CD4-positive, alpha-beta T cell treated with Interferon alpha-2 for 1 hour (primary cell): ENCODE data around the gene KCNK18.
A peak's percentile ranks its signal among the peaks of the same experiment; 100 is the strongest.

Experiments
- DNase-seq, 2 donors: peaks; one replicate each; pipeline ENCODE4 v3.0.0-alpha.2; 2020 to 2022

KCNK18 gene

DNA sequence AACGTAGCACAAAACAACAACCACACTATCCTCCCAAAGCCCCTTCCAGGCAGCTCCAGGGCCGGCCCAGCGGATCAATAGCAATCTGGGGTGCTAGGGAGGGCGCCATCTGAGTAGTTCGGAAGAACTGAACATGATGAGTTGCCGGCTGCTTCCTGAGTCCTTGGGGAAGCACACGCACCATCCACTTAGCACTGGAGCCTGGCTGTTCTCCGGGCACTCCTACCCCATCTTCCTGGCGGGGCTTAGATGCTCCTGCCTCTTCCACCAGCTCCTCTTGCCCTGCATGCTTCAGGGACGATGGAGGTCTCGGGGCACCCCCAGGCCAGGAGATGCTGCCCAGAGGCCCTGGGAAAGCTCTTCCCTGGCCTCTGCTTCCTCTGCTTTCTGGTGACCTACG is at the start of gene KCNK18:
KCNK18 (plus strand) TSS at position 301 of the 400 bp plus-strand sequence; CDS start at position 301, 0 bp downstream.
- no peak for DNase-seq

DNA sequence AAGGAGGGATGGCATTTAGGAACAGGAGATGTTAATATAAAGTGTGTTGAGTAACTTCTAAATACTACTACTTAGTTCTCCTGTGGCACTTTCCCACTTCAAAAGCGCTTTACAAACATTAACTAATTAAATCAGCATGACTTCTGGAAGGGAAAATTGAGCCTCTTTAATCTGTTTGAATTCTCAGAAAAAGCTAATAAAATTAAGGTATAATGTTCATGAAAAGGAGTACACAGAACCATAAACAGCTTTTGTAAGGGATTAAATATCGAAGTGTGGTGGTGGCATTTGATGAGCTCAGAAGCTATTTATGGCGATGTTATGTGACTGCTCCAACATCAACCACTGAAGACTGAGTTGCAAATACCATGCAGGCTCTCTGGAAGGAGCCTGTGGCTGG is 49.0 kb upstream of the KCNK18 start:
- DNase-seq: no peak

DNA sequence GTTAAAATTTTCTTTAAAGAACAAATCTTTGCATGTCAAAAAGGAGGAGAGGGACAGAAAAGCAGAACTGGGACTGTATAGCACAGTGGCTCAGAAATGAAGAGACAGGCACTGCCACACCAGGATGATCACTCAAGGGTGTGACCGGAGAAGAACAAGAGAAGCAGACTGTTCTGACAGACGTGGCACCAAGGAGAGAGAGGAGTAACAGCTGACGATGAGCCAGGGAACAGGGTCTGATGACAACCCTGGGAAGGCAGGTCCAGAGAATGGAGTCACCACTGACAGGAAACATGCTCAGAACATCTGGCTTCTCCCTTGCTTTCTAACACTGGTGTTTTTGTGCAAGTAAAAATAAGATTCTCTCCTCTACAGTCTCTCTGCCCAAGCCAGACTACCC is 44.6 kb upstream of the KCNK18 start:
- DNase-seq: no peak

DNA sequence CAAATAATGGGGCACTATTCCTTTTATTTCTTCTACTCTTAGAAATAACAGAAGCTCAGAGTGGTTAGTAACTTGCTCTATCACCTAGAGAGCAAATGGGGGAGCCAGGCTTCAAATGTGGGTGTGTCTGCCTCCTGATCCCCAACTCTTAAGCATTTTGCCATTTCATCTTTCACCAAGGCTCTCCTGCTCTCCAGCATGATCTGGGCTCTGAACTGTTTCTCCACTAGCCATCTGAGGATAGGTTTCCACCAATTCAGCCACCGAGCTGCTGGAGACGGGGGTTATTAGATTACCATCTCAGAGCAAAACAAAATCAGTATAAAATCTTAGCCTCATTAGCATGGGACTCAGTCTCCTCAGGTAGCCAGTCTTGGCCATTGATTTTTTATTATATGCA is 39.0 kb upstream of the KCNK18 start:
- DNase-seq: no peak

DNA sequence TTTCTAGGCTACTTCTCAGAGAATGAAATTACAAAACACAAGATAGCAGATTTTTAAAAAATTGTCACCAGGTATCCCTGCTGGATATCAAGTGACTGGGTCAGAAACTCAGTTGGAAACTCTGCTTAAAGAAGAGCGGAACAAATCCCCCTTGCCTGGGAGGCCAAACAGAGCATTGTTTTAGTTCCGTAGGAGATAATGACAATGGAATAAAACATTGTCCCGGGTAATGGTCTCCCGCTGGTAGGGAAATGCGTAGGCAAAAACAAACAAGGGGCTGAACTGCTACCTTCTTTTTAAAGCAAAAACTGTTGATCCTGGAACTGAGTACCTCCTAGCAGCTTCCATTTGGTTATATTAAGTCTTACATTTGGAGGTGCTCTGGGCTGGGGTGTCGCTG is 37.9 kb upstream of the KCNK18 start:
- DNase-seq: no peak

DNA sequence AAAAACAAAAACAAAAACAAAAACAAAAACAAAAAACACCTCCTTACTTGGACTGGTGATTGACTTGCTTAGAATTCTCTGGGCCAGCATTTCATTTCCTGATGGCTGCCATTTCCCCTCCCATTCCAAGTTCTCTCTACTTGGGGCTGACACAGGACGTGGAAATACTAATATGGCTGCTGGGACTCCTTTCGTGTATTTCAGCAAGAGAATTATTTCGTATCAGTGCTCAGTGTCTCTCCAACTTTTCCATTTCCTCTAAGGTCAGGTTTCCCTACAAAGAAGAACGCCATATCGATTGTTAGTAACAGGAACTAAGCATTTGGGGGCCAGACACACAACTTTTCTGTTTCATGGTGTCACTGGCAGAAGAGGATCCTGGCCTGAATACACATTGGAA is 36.7 kb upstream of the KCNK18 start:
- no peak for DNase-seq

DNA sequence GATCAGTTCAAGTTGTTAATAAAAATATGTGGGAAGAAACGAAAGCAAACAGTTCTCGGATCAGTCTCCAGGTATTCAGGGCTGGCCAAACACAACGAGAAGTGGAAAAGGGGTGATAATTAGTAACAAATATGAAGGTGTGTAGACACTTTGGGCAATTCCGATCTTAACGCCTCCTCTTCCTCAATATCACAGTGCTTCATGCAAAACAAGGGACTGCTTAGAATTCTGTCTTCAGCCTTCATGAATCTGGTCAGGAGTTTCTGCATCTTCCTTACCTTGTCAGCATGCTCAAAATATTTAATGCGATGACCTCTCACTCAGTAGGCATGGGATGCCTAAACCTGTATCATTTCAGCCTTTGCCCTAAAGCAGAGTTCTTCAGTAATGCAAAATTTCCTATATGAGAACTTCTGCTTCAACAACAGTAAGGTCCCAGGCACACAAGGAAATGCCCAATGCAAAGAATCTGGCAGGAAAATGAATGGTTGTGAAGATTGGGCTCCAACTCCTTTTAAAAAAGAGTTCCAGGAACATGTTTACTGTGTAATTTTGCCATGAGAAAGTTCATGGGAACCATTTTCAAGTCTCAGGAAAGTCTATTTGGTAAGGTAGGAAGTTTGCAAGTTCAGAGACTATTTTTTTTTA is 35.8 kb upstream of the KCNK18 start:
- DNase-seq: no peak

DNA sequence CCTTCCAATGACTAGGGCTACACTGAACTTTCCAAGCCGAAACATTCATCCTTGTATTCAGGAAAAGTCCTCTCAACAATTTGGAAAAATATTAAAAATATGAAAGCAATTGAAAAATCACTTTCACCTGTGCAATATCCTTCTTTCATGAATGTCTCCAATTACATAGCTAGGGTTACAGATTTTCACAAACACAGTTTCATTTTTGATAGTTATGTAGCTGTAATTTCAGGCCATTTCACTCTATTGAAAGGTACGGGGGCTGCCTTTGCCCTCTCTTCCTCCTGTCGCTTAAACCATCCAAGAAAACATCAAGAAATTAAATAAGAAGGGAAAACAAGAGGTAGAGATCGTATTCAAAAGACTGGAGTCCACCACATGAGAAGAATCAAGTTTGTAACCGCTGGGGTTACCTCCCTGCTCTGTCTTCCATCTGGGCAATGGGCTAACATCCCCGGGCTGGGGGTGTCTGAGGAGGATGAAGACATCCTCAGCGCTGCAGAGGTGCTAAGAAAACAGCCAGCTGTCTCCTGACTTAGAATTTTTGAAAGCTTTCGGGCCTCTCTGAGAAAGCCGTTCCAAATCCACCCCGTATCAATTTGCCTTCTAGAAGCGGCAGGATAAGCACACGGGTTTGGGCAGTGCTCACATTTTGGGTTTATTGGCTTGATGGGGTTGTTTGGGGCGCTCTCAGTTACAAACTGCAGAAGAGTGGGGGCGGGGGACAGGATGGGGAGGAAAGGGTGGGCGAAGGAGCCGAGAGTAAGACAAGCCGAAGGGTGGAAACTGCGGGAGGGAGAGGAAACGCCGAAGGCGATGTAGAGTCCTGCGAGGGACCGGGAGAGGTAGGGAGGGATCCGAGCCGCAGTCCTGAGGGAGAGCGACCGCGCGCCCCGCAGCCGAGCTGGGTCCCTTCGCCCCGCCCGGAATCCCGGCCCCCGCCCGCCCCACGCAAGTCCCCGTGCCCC is 34.9 kb upstream of the KCNK18 start:
- DNase-seq: no peak

DNA sequence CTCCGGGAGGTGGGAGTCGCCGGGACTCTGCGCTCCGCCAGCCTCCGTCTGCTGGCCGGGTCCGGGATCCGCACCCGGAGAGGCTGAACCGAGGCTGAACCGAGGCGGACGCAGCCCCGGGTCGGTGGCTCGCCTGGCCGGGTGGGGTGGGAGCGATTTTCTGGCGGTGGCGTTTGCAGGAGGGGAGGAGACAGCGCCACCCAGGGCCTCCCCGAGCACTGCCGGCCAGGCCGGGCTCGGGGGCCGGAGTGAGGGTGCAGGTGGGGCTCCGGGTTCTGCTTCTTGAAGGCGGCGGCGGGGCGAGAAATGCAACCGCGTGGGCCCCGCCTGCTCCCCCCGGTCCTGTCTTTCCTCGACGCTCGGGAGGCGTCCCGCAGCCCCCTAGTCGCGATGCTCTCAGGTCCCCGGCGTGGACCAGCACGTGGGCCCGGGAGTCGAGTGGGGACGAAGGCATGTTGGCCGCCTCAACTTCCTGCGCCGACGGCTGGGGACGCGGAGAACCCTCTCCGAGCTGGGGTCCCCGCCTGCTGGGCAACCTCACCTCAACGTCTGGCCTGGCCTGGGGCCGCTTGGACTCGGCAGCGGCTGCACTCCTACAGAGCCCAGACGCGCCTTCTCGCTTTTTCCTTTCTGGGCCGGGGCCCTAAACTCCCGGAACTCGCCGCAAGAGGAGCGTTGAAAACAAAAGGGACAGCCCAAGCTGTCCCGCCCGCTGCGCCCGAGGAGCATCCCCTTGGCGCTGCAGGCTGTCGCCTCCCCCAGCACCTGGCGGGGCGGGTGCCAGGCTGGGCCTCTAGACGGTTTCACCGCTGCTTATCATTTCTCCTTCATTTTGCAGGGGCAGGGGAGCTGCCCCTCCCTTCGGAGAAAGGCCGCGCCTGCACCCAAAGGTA is 34.0 kb upstream of the KCNK18 start:
- DNase-seq: no peak

DNA sequence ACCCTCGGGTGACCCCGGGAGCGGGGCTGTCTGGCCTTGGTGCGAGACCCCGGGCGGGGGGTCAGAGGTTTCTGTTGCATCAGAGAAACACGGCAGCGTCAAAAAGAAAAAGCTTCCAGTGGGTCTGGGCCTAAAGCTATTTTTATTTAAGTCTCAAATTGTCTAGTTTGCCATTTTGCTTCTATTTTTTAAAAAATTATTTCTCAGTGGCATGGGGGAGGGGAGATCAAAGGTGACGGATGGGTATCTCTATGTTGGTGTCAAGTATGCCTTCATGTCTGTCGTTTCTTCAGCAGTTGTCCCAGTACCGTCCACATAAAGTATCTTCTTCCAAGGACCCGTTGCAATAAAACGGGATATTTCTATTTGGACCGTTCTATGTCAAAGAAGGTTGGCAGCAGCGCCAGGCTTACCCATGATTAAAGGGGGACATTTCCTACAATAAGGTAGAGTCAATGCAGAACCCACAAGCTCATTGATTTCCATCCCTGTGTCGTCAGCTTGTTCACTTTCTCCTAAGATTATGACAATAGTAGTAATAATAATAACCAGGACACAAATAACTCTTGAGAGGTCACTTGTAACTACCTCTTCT is 33.2 kb upstream of the KCNK18 start:
- DNase-seq: no peak

DNA sequence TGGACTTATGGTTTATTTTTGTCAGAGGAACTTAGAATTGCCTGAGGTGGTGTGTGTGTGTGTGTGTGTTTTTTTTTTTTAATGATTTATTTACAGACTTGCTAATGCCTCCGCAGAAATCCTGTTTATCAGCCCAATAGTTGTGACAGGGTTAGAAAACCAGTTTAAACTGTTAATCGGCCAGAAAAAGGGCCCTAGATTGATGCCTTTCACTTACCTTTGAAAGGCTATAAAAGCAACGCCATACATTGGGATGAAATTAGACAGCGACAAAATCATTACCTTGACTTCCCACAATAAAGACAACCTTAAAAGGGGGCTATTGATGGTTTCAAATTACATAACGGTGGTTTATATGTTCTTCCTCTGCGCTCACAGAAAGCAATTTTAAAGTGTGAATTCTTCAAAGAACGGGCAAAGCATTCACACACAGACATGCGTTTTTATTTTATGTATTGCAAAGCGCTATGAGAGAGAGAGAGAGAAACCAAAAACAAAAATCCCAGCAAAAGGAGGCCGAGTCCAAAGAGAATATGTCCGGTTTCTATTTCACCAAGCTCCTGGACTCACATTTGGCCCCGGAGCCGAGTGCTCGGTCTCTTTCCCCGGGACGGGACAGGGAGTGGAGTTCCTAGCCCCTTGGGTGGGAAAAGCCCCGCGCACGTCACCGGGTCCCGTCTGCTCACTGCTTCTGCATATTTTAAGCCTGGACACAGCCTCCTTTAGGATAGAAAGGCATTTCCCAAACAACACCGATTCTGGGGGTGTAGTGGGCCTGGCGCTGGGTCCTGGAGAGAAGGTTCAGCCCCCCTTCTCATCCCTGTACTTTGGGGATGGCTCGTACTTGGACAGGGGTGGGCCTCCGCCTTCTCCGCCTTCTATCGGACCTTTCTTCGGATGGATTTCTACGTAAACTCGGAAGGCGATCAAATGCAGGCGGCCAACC is 32.4 kb upstream of the KCNK18 start:
- DNase-seq: no peak

DNA sequence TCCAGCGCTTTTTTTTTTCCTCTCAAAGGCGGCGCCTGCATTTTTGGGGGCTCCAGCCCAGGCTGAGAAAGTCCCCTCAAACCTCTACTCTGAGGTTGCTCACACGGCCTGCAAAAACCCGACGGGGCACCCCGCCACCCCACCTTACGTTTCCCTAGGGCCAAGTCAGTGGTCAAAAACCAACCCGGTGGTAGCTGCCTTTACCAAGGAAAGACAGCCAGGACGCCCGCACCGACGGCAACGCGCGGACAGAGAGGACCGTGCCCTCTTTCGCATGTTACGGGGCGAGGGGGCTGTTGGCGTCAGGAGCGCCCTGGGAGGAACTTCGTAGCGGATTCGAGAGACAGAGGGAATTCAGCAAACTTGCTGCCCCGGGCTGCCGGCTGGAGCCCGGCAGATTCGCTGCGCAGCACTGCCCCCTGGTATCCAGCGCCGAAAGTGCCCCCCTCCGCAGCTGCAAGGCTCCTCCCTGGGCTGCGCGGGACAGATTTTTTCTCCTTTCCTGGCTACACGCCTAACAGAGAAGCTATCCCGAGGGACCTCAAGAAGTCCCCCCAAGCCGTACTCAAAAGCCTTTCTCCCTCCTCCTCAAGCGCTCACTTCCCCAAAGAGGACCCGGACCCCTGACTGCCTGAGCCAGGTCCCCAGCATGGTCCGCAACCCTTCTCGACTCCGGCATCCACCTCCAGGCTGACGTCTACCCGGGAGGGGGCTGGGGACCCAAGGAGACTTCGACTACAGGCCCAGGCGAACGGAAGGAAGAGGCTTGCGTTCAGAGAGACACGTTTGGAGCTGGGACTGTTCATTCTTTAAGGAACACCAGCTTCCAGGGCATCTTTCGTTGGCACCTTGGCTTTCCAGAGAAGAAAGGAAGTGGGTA is 31.5 kb upstream of the KCNK18 start:
- DNase-seq: peak in 1 of 2 donors; percentile 14

DNA sequence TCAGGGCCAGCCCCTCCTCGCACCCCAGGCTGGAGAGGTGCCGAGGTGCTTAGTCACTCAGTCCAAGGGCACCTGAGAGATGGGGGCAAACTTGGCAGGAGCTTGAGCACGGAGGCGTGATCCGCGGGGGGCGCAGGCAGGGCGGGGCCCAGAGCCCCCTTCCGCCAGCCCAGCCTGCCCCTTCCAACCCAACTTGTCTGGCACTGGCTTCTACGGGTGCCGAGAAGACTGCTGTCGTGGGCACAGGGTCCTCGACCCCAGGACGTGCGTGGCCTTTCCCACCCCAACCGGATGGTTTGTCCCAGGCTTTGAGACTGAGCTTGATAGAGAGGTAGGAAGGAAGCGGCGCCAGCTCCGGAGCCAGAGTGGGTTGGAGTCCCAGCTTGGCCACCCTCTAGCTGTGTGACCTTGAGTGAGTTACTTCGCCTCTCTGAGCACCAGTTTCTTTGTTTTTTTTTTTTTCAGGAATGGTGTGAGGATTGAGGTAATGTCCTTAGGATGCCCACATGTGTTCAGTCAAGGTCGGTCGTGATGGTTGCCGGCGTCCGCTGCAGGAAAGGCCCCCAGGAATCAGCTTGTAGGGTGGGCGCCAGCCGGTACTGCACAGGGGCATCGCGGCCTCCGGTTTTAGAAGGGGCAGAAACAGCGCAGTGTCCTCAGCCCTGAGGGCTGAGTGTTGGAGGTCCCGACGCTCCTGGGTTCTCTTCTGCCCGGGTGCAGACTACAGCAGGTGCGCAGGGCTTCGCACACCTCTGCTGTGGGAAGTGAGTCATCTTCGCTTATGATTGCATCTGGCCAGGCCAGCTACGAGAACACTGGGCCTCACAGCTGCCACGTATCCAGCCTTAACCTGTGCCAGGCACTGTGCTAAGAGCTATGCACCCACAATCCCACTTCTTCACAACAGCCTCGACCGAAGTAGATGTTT is 30.6 kb upstream of the KCNK18 start:
- no peak for DNase-seq

DNA sequence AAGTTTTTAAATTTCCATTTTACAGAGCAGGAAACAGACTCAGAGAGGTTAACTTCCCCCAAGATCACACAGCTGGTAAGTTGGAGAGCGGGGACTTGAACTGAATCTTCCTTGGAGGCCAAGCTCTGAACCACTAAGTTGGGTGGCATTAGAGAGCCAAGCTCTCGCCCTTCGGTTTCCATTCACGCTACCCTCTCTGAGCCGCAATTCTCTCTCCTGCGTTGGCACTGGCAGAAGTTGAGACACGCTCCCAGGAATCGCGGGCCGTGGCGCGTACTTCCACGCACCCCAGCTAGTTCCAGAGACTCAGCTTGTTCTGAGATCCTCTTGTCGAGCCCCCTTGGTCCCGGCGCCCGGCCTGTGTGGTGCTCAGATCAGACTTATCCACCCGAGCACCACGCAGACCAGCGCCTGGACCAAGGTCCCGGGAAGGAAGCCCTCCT is 29.9 kb upstream of the KCNK18 start:
- DNase-seq: no peak

DNA sequence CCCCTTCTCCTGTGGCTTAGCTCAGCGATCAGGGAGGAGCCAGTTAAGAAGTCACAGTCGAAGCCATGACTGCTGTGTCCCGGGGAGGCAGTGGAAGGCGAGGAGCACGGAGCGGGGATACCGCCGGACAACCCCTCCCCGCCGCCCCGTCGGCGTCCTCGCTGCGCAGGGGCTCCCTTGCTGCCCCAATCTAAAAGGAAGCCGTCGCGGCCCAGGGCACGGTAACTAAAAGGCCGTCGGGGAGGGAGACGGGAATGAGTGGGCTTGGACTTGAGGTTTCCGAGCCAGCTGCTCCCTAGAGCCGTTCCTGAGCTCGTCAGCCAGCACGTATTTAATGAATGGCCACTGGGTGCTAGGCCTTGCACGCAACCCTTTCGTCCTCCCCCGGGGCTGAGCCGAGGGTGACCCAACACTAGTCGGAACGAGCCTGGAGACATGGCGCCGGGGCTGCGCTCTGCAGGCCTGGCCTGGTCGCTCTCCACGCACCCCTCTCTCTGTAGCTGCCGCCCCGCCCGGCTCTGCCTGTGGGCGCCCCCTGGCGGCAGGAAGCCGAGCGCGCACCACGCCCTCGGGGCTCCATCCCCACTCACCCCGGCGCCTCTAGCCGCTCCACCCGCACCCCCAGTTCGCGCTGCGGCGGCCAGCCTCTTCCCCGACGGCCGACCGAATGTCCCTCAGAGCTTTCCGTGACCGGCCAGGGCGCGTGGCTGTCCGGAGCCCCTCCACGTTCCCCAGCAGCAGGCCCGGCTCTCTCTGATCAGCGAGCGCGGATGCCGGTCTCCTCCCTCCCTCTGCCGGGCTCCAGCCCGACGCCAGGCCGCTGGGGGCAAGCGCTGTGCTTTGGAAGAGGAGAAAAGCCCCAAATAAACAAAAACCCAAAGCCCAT is 29.3 kb upstream of the KCNK18 start:
- peak; percentile 53 to 71 for DNase-seq

DNA sequence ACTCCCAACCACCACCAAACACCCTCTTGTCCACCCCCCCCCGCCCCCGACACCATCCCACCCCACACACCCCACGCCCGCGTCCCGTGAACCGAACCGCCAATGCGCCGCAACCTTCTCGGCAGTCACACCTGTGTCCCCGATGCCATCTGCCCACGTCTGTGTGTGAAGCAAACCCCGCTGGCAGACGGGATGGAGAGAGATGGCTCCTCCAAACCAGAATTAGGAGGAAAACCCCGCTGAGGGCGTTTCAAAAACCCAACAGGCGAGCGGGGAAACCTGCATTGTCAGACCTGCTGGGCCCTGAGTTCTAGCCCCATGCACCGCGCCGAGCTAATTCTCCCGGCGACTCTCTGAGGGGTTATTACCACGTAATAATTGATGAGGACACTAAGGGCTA is 28.6 kb upstream of the KCNK18 start:
- no peak for DNase-seq

DNA sequence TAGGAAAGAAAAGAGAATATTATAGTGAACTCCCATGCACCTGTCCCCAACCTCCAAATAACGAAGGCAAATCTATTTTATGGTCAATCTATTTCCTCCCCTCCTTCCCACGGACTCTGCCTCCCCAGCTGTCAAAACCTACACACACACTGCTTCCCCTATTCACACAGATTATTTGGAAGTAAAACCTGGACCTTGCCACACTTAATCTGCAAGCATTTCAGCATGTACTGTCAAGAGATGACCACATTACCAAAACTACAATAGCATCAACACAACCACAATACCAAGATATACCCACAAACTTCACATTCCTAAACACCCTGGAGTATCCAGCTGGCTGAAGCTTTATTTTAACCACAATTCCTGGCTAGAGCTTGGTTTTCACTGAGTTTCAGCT is 27.8 kb upstream of the KCNK18 start:
- no peak for DNase-seq

DNA sequence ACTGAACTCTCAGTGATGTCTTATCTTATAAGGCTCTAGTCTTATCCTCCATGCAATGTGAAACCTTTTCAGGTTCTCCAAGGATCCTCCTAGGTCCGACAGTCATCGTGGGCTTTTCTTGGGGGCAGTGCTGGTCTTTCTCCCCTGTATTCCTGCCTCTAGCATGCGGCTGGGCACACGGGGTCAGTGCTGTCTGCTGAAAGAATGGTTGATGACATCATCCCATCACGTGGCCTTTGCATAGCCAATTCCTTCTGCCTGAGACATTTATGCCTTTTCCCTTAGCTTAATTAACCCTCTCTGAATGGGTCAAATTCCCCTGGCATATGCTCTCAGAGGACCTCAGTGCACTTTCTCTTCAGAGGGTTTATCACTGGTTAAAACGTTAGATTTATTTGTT is 27.0 kb upstream of the KCNK18 start:
- no peak for DNase-seq
